ENCODE results near the gene HERC4.

GRCh38 chr10:67875340-67876238 is 199.5 kb downstream of the HERC4 start:
- TF ChIP-seq CTCF (IDR thresholded peaks at IDR 0.05; ENCODE audit: insufficient read depth, low read depth, low read length) (no peak), EZH2 (IDR thresholded peaks at IDR 0.05; ENCODE audit: insufficient read depth, low read length) (no peak)

Data from astrocyte (in vitro differentiated cells and primary cell).